ENCODE measurements around the gene PPP1R14C.
"Not testable (repeated sequence)": the region's sequence is repeated elsewhere in the genome, so short reads cannot be mapped to it uniquely, and the experiment has no call there.

Gene PPP1R14C

GRCh38 chr6:150172929-150173328 lies 30.1 kb downstream of the PPP1R14C start:
- no peak for DNase-seq

- DNase-seq = no peak
Measured at GRCh38 chr6:150175586-150176151, 32.8 kb downstream of the PPP1R14C start.

GRCh38 chr6:150176152-150176551 lies 33.3 kb downstream of the PPP1R14C start:
- DNase-seq = no peak

GRCh38 chr6:150176659-150177058 lies 33.8 kb downstream of the PPP1R14C start:
- no peak for DNase-seq

GRCh38 chr6:150177259-150177951 lies 34.6 kb downstream of the PPP1R14C start:
- no peak for DNase-seq

- DNase-seq = no peak
Measured at GRCh38 chr6:150177952-150178520, 35.2 kb downstream of the PPP1R14C start.

- no peak for DNase-seq
Measured at GRCh38 chr6:150179030-150179429, 36.2 kb downstream of the PPP1R14C start.

GRCh38 chr6:150179907-150180424 lies 37.1 kb downstream of the PPP1R14C start:
- not testable (repeated sequence) for DNase-seq

- no peak for DNase-seq
Measured at GRCh38 chr6:150180517-150180916, 37.7 kb downstream of the PPP1R14C start.

GRCh38 chr6:150182460-150183078 lies 39.7 kb downstream of the PPP1R14C start:
- DNase-seq = no peak

GRCh38 chr6:150183105-150183504 lies 40.3 kb downstream of the PPP1R14C start:
- DNase-seq = no peak

GRCh38 chr6:150183966-150184365 lies 41.1 kb downstream of the PPP1R14C start:
- DNase-seq = no peak

GRCh38 chr6:150184850-150185731 lies 42.2 kb downstream of the PPP1R14C start:
- DNase-seq = no peak

- no peak for DNase-seq
Measured at GRCh38 chr6:150185732-150186117, 42.9 kb downstream of the PPP1R14C start.

GRCh38 chr6:150186129-150186898 lies 43.5 kb downstream of the PPP1R14C start:
- DNase-seq = no peak

- DNase-seq = not testable (repeated sequence)
Measured at GRCh38 chr6:150187433-150187832, 44.6 kb downstream of the PPP1R14C start.

- no peak for DNase-seq
Measured at GRCh38 chr6:150189122-150189521, 46.3 kb downstream of the PPP1R14C start.

GRCh38 chr6:150191809-150192208 lies 49.0 kb downstream of the PPP1R14C start:
- no peak for DNase-seq

- DNase-seq = no peak
Measured at GRCh38 chr6:150194195-150194594, 51.4 kb downstream of the PPP1R14C start.

GRCh38 chr6:150195996-150196417 lies 53.2 kb downstream of the PPP1R14C start:
- DNase-seq = no peak

GRCh38 chr6:150196942-150197745 lies 54.3 kb downstream of the PPP1R14C start:
- no peak for DNase-seq
